ENCODE results near the gene WIPF2.

Gene WIPF2

DNA sequence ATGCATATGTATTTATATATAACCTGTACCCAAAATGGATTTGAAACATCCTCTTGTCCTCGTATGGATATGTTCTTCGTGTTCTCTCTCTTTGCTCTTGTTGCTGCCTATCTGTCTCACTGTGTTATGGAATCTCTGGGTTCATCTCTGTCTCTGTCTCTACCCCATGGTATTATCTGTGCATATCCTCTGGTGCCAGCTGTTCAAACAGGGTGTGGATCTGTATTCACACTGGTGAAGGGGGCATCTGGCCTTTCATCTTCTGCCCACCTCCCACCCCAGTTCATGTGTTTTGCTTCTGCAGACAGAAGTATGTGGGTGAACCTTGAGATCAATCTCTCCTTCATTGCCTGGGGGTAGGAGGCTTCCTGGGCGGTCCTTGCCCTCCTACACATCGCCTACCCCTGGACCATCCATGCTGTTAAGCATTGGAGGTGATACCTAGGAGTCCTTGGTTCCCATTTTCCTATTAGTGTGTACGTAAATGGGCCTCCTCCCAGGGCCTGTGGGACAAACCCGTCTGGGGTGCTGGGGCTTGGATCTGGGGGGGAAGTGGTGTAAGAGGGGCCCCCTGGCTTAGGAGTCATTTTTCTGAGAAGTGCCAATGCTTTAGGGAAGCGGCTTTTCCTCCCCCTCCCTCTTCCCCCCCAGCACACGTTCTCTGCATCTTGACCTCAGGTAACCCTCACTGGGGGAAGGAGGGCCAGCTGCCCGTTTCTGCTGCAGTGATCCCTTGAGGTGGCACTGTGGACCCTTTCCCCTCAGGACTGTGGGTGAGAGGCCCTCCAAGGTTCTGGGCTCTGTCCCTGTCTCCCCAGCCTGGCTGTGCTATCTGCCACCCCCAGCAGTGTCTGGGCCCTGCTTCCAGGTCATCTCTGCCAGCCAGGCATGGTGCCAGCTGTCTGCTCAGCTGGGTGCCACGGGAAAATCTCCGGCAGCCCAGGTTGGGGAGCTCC, 111.0 kb downstream of the WIPF2 start:
- peak; percentile 68 for DNase-seq

GRCh38 chr17:40330850-40331470, 111.9 kb downstream of the WIPF2 start:
- DNase-seq: no peak

- DNase-seq: no peak
Measured at GRCh38 chr17:40331743-40332641, 112.9 kb downstream of the WIPF2 start.

Measured in GDM1 (cell line).